Measurements from ENCODE around the gene ROR1.
A peak's percentile ranks its signal among the peaks of the same experiment; 100 is the strongest.

- TF ChIP-seq CTCF (tag by site-specific recombination; IDR thresholded peaks at IDR 0.05) = no peak
- no peak for TF ChIP-seq ZSCAN30 (tag by site-specific recombination; IDR thresholded peaks at IDR 0.05)
- no peak for TF ChIP-seq ZNF114 (tag by site-specific recombination; IDR thresholded peaks at IDR 0.05)
- TF ChIP-seq ZNF335 (tag by site-specific recombination; conservative IDR thresholded peaks at IDR 0.05) = no peak; the same call in 1 of the 2 replicates
- TF ChIP-seq ZNF37A (tag by site-specific recombination; IDR thresholded peaks at IDR 0.05) = no peak
- TF ChIP-seq AEBP2 (tag by site-specific recombination; IDR thresholded peaks at IDR 0.05; ENCODE audit: borderline replicate concordance) = no peak
- TF ChIP-seq KLF16 (tag by site-specific recombination; IDR thresholded peaks at IDR 0.05) = no peak
- no peak for TF ChIP-seq ZNF24 (tag by site-specific recombination; IDR thresholded peaks at IDR 0.05)
- TF ChIP-seq, protein P1, sequence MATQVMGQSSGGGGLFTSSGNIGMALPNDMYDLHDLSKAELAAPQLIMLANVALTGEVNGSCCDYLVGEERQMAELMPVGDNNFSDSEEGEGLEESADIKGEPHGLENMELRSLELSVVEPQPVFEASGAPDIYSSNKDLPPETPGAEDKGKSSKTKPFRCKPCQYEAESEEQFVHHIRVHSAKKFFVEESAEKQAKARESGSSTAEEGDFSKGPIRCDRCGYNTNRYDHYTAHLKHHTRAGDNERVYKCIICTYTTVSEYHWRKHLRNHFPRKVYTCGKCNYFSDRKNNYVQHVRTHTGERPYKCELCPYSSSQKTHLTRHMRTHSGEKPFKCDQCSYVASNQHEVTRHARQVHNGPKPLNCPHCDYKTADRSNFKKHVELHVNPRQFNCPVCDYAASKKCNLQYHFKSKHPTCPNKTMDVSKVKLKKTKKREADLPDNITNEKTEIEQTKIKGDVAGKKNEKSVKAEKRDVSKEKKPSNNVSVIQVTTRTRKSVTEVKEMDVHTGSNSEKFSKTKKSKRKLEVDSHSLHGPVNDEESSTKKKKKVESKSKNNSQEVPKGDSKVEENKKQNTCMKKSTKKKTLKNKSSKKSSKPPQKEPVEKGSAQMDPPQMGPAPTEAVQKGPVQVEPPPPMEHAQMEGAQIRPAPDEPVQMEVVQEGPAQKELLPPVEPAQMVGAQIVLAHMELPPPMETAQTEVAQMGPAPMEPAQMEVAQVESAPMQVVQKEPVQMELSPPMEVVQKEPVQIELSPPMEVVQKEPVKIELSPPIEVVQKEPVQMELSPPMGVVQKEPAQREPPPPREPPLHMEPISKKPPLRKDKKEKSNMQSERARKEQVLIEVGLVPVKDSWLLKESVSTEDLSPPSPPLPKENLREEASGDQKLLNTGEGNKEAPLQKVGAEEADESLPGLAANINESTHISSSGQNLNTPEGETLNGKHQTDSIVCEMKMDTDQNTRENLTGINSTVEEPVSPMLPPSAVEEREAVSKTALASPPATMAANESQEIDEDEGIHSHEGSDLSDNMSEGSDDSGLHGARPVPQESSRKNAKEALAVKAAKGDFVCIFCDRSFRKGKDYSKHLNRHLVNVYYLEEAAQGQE (tag by site-specific recombination; IDR thresholded peaks at IDR 0.05) = no peak
- TF ChIP-seq, protein P2, sequence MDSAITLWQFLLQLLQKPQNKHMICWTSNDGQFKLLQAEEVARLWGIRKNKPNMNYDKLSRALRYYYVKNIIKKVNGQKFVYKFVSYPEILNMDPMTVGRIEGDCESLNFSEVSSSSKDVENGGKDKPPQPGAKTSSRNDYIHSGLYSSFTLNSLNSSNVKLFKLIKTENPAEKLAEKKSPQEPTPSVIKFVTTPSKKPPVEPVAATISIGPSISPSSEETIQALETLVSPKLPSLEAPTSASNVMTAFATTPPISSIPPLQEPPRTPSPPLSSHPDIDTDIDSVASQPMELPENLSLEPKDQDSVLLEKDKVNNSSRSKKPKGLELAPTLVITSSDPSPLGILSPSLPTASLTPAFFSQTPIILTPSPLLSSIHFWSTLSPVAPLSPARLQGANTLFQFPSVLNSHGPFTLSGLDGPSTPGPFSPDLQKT (IDR thresholded peaks at IDR 0.05; ENCODE audit: borderline replicate concordance, low read depth, low read length) = no peak
- TF ChIP-seq, protein P3, sequence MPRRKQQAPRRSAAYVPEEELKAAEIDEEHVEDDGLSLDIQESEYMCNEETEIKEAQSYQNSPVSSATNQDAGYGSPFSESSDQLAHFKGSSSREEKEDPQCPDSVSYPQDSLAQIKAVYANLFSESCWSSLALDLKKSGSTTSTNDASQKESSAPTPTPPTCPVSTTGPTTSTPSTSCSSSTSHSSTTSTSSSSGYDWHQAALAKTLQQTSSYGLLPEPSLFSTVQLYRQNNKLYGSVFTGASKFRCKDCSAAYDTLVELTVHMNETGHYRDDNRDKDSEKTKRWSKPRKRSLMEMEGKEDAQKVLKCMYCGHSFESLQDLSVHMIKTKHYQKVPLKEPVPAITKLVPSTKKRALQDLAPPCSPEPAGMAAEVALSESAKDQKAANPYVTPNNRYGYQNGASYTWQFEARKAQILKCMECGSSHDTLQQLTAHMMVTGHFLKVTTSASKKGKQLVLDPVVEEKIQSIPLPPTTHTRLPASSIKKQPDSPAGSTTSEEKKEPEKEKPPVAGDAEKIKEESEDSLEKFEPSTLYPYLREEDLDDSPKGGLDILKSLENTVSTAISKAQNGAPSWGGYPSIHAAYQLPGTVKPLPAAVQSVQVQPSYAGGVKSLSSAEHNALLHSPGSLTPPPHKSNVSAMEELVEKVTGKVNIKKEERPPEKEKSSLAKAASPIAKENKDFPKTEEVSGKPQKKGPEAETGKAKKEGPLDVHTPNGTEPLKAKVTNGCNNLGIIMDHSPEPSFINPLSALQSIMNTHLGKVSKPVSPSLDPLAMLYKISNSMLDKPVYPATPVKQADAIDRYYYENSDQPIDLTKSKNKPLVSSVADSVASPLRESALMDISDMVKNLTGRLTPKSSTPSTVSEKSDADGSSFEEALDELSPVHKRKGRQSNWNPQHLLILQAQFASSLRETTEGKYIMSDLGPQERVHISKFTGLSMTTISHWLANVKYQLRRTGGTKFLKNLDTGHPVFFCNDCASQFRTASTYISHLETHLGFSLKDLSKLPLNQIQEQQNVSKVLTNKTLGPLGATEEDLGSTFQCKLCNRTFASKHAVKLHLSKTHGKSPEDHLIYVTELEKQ (tag by site-specific recombination; IDR thresholded peaks at IDR 0.05; ENCODE audit: borderline replicate concordance) = no peak
- TF ChIP-seq SP3 (tag by site-specific recombination; IDR thresholded peaks at IDR 0.05) = no peak
- peak; percentile 34; the same call in 1 of the 2 replicates for TF ChIP-seq PRDM10 (tag by site-specific recombination; IDR thresholded peaks at IDR 0.05)
Observed at GRCh38 chr1:63794939-63795378, 21.1 kb downstream of the ROR1 start.

Measured in HEK293 (cell line).